ENCODE data around the gene MED12L. TPM values are rescaled to one million over a fixed set of nuclear protein-coding genes. Genes with fewer than 3 reads are reported as not detected.
"Not testable (repeated sequence)": the region's sequence is repeated elsewhere in the genome, so short reads cannot be mapped to it uniquely, and the experiment has no call there.

The MED12L gene
- total RNA-seq, 4 donors from 2014 or later, result 0.12 to 0.77 (median 0.21) TPM

DNA sequence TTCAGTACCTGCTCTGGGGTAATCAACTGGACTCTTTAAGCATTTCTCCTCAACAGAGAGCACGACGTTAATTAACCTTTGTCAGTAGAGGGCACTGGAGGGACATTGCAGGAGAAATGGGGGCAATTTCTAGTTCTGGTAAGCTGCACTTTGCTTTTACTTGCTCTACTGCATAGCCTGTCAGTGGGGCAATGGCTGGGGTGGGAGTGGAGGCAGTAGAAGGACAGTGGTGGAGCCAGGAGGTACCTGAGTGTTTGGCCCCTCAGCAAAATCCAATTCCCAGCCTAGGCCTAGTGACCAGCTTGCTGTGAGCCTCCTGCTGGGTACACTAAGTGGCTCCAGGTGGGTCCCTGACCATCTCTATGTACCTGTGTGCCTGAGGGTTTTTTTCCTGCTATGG is 18.3 kb upstream of the MED12L start:
- Histone ChIP-seq H3K27me3 (no peaks in the 10 kb centered on the region), H3K9me3 (no peaks in the 10 kb centered on the region), H3K36me3 (no peaks in the 10 kb centered on the region), H3K4me3 (no peak overlapping the region), H3K27ac (no peak overlapping the region), H3K4me1 (no peaks in the 10 kb centered on the region)
- ATAC-seq, result no peak
- WGBS, 2 donors (ENCODE audit: low coverage in 1 of 2), result no CpG with 5 or more reads among the region's 2 CpGs
- TF ChIP-seq POLR2AphosphoS5 (IDR thresholded peaks at IDR 0.05) (no peak), POLR2A (IDR thresholded peaks at IDR 0.05) (no peak), EP300 (IDR thresholded peaks at IDR 0.05) (no peak)
- TF ChIP-seq, protein P1, sequence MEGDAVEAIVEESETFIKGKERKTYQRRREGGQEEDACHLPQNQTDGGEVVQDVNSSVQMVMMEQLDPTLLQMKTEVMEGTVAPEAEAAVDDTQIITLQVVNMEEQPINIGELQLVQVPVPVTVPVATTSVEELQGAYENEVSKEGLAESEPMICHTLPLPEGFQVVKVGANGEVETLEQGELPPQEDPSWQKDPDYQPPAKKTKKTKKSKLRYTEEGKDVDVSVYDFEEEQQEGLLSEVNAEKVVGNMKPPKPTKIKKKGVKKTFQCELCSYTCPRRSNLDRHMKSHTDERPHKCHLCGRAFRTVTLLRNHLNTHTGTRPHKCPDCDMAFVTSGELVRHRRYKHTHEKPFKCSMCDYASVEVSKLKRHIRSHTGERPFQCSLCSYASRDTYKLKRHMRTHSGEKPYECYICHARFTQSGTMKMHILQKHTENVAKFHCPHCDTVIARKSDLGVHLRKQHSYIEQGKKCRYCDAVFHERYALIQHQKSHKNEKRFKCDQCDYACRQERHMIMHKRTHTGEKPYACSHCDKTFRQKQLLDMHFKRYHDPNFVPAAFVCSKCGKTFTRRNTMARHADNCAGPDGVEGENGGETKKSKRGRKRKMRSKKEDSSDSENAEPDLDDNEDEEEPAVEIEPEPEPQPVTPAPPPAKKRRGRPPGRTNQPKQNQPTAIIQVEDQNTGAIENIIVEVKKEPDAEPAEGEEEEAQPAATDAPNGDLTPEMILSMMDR (IDR thresholded peaks at IDR 0.05), result no peak

DNA sequence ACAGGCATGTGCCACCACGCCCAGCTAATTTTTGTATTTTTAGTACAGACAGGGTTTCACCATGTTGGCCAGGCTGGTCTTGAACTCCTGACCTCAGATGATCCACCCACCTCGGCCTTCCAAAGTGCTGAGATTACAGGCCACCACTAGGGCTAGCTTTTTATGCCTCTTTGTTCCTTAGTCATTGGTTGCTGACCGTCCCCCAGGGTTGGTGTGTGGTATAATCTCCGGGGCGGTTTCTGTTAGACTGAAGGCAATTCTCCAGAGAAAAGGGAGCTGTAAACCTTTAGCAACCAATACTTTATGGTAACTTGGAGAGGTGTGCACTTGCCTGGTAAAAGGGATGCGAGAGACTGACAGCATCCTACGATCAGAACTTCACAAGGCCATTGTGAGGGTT is 12.6 kb upstream of the MED12L start:
- H3K36me3 ChIP-seq, H3K27me3 ChIP-seq, H3K4me3 ChIP-seq, H3K27ac ChIP-seq, H3K4me1 ChIP-seq, H3K9me3 ChIP-seq, ATAC-seq: not testable (repeated sequence)
- 83% methylated on average over 4 of the region's 7 CpGs; no CpG with 5 or more reads in 1 of the 2 donors for WGBS, 2 donors (ENCODE audit: low coverage in 1 of 2)

DNA sequence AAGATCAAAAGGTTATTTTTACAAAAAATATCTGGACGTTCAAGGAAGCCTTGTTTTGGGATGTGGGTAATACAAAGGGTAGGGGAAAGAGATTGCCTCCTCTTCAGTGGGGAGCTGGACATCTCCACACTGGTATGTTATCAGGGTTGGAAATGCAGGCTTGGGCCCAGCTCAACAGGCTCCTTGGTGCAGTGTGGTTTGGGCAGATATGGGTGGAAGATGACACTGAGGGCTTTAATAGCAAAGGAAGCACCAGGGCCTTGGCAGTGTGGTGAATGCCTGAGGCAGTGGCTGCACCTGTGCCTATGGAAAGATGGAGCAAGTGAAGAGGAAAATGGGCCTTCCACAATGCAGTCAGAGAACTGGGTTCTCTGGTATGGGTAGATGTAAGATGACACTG is 11.2 kb upstream of the MED12L start:
- whole genome bisulfite sequencing, 2 donors (ENCODE audit: low coverage in 1 of 2), result 40 to 44% methylated on average over 1 of the region's 1 CpG
- no peak for ATAC-seq

DNA sequence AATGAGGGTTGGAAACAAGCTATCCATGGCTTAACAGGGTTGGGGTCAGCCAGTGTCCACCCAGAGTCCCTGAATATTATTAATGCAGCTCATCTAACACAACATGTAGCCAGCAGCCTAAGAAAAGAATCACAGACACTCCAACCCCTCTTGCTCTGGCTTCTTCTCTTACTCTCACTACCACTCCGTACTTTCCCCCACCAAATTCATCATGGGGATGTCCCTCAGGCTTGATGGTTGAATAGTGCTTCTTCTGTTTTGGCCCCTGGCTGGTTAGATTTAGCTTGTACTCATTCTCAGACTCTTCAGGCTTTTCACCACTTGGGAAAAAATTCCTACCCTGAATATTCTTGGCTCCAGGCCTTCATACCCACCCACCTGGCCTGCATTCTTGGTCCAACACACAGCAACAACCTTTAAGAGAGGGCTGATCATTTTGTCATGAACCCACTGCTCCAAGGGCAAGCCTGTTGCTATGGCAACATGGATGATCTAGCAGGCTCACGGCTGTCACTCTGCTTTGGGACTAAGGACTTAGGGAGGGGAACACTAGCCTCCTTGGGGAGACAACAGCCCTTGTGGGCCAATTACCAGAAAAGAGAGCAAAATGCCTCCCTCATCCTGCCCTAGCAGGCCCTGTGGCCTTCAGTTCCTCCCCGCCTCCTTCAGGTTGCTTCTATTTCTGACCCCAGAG is 9.4 kb upstream of the MED12L start:
- Histone ChIP-seq H3K36me3 (no peaks in the 10 kb centered on the region), H3K4me1 (no peaks in the 10 kb centered on the region), H3K9me3 (no peaks in the 10 kb centered on the region), H3K4me3 (no peak overlapping the region), H3K27me3 (peaks cover 18% of the 10 kb centered on the region), H3K27ac (no peak overlapping the region)
- ATAC-seq, result no peak
- WGBS, 2 donors (ENCODE audit: low coverage in 1 of 2), result 100% methylated on average over 1 to 2 of the region's 3 CpGs
- TF ChIP-seq EP300 (IDR thresholded peaks at IDR 0.05) (no peak), POLR2A (IDR thresholded peaks at IDR 0.05) (no peak)

More for the DNA sequence above, 11.2 kb upstream of the MED12L start:
- no peaks in the 10 kb centered on the region for H3K9me3 ChIP-seq
- peaks cover 11% of the 10 kb centered on the region for H3K27me3 ChIP-seq
- H3K36me3 ChIP-seq, result no peaks in the 10 kb centered on the region
- TF ChIP-seq POLR2A (IDR thresholded peaks at IDR 0.05) (no peak), EP300 (IDR thresholded peaks at IDR 0.05) (no peak), POLR2AphosphoS5 (IDR thresholded peaks at IDR 0.05) (no peak)
- TF ChIP-seq, protein P1 (IDR thresholded peaks at IDR 0.05), result no peak
- no peak overlapping the region for H3K4me3 ChIP-seq
- no peaks in the 10 kb centered on the region for H3K4me1 ChIP-seq
- H3K27ac ChIP-seq, result no peak overlapping the region

DNA sequence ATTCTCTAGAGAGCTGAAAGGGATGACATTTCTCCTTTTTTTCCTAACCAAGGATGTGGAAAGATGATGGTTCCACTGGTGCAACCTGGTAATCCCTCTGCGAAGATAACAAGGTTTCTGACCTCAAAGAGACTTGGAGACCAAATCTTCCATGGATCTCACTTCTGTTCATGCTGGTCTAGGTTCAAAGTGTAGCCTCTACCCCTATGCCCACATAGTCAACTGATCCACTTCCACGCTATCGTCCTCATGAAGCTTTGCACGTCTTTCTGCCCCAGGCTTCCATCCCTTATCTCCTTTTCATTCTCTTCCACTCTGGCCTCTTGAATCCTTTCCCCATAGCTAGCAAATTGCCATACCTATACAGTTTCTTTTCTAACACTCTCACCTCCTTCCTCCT is 8.8 kb upstream of the MED12L start:
- WGBS, 2 donors (ENCODE audit: low coverage in 1 of 2), result 87 to 89% methylated on average over 3 to 4 of the region's 4 CpGs
- TF ChIP-seq, protein P1 (IDR thresholded peaks at IDR 0.05), result no peak
- TF ChIP-seq POLR2AphosphoS5 (IDR thresholded peaks at IDR 0.05) (no peak), EP300 (IDR thresholded peaks at IDR 0.05) (no peak), POLR2A (IDR thresholded peaks at IDR 0.05) (no peak)
- ATAC-seq, result no peak
- Histone ChIP-seq H3K4me1 (no peaks in the 10 kb centered on the region), H3K27ac (no peak overlapping the region), H3K36me3 (no peaks in the 10 kb centered on the region), H3K9me3 (no peaks in the 10 kb centered on the region), H3K27me3 (peaks cover 21% of the 10 kb centered on the region), H3K4me3 (no peak overlapping the region)

DNA sequence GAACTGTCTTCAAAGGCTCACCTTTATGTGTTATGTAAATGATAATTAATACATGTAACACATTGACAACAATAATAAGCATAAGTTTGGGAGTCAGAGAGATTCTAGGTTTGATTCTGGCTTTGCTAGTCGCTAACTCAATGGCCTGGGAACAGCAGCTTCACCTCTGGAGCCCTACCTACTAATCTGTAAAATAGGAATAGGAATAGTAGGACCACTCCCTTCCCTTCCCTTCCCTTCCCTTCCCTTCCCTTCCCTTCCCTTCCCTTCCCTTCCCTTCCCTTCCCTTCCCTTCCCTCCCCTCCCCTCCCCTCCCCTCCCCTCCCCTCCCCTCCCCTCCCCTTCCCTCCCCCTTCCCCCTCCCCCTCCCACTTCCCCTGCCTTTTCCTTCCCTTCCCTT is 4.4 kb upstream of the MED12L start:
- peaks cover 0 to 13% (median 11%) of the 10 kb centered on the region in 3 donors for H3K4me1 ChIP-seq
- 78 to 85% methylated on average over 1 of the region's 1 CpG for WGBS, 2 donors (ENCODE audit: low coverage in 1 of 2)
- H3K27ac ChIP-seq, ATAC-seq, H3K4me3 ChIP-seq, H3K36me3 ChIP-seq, H3K9me3 ChIP-seq: not testable (repeated sequence)
- H3K27me3 ChIP-seq, result peaks cover 46% of the 10 kb centered on the region

Measured in gastroesophageal sphincter (tissue), 4 donors.